ENCODE measurements around the gene RGL2.
"Not testable (repeated sequence)": the region's sequence is repeated elsewhere in the genome, so short reads cannot be mapped to it uniquely, and the experiment has no call there.

RGL2 gene

DNA sequence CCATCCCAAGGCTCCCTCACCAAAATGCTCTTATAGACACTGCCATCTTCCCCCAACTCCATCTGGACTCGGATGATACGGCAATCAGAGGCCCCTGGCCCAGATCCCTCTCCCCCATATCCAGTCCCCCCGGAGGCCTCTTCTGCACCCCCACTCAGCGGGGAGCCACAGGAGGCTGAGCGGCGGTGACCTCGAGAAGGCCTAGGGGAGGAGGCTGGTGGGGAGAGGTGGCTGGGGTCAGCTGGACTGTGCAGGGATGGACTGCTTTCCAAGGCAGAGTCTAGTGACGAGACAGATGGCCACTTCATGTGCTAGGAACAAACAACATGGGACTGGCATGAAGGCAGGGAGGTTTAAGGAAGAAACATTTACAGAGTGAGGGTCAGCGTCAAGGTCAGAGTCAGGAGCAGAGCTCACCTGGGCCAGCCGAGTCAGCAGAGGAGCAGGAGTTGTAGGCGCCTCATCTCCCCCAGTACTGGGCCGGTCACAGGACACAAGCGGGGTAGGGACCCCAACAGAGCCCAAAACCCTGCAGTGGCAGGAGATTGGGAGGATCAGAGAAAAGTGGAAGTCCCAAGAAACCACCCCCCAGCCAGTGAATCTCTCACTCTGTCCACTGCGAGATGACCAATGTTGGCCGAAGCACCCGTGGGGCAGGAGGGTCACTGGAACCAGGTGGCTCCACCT is 5.6 kb downstream of the RGL2 start:
- no peak overlapping the region for H3K4me3 ChIP-seq (ENCODE audit: low read length)
- no peak overlapping the region for H3K27ac ChIP-seq (ENCODE audit: low read length)
- H3K36me3 ChIP-seq (ENCODE audit: control insufficient read depth, insufficient read depth, low read length) = peaks cover 18% of the 10 kb centered on the region
- DNase-seq (ENCODE audit: low read depth, low spot score) = no peak
- H3K9me3 ChIP-seq (ENCODE audit: control insufficient read depth, insufficient read depth, low read length) = no peaks in the 10 kb centered on the region; the same call in 1 of the 2 replicates
- no CpG with 5 or more reads among the region's 16 CpGs for WGBS (ENCODE audit: insufficient coverage, insufficient read length)
- peaks cover 3% of the 10 kb centered on the region for H3K4me1 ChIP-seq (ENCODE audit: control insufficient read depth, insufficient read depth, low read length)
- H3K27me3 ChIP-seq (ENCODE audit: control insufficient read depth, insufficient read depth, low read length) = no peaks in the 10 kb centered on the region

DNA sequence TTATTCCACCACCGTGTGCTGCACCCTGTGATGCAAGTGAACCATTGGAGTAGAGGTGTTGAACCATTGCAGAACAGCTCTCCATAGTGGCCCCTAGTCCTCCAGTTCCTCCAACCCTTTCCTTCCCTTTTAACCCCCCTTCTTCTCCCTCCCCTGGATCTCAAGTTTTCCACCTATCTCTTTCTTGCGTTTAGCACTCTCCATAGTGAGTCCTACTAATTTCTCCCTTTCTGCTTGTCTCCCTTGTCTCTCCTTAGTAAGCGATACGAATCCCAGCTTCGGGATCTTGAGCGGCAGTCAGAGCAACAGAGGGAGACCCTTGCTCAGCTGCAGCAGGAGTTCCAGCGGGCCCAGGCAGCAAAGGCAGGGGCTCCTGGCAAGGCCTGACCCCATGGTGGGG is 8.3 kb downstream of the RGL2 start:
- Histone ChIP-seq H3K27me3 (ENCODE audit: control insufficient read depth, insufficient read depth, low read length) (no peaks in the 10 kb centered on the region), H3K9me3 (ENCODE audit: control insufficient read depth, insufficient read depth, low read length) (no peaks in the 10 kb centered on the region; the same call in 1 of the 2 replicates), H3K27ac (ENCODE audit: low read length) (no peak overlapping the region), H3K4me1 (ENCODE audit: control insufficient read depth, insufficient read depth, low read length) (no peaks in the 10 kb centered on the region; the same call in 1 of the 2 replicates), H3K36me3 (ENCODE audit: control insufficient read depth, insufficient read depth, low read length) (peaks cover 28% of the 10 kb centered on the region), H3K4me3 (ENCODE audit: low read length) (no peak overlapping the region; the same call in 1 of the 2 replicates)
- DNase-seq (ENCODE audit: low read depth, low spot score) = no peak
- no CpG with 5 or more reads among the region's 7 CpGs for WGBS (ENCODE audit: insufficient coverage, insufficient read length)

DNA sequence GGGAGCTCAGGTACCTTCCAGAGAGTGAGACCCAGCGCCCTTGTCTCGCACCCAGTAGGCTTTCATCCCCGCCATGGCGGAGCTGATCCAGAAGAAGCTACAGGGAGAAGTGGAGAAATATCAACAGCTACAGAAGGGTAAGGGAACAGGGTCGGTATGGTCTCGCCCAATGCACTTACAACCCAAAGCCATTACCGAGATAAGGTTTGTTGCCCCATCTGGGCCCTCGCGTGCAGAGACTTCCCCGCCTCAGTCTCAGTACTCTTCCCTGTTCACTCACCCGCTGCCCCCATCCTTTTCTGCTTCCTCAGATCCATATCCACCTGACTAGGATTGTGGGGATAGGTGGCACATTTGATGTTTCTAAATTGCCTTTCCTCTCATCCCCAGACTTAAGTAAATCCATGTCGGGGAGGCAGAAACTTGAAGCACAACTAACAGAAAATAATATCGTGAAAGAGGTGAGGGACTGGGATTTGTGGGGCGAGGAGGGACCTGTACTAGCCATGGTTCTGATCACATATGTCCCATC is 8.9 kb downstream of the RGL2 start:
- no peaks in the 10 kb centered on the region; the same call in 1 of the 2 replicates for H3K9me3 ChIP-seq (ENCODE audit: control insufficient read depth, insufficient read depth, low read length)
- peak overlapping the region; percentile 64 for H3K4me3 ChIP-seq (ENCODE audit: low read length)
- WGBS (ENCODE audit: insufficient coverage, insufficient read length) = no CpG with 5 or more reads among the region's 14 CpGs
- H3K36me3 ChIP-seq (ENCODE audit: control insufficient read depth, insufficient read depth, low read length) = peaks cover 28% of the 10 kb centered on the region
- no peak for DNase-seq (ENCODE audit: low read depth, low spot score)
- H3K27me3 ChIP-seq (ENCODE audit: control insufficient read depth, insufficient read depth, low read length) = no peaks in the 10 kb centered on the region
- H3K4me1 ChIP-seq (ENCODE audit: control insufficient read depth, insufficient read depth, low read length) = no peaks in the 10 kb centered on the region; the same call in 1 of the 2 replicates
- H3K27ac ChIP-seq (ENCODE audit: low read length) = no peak overlapping the region

DNA sequence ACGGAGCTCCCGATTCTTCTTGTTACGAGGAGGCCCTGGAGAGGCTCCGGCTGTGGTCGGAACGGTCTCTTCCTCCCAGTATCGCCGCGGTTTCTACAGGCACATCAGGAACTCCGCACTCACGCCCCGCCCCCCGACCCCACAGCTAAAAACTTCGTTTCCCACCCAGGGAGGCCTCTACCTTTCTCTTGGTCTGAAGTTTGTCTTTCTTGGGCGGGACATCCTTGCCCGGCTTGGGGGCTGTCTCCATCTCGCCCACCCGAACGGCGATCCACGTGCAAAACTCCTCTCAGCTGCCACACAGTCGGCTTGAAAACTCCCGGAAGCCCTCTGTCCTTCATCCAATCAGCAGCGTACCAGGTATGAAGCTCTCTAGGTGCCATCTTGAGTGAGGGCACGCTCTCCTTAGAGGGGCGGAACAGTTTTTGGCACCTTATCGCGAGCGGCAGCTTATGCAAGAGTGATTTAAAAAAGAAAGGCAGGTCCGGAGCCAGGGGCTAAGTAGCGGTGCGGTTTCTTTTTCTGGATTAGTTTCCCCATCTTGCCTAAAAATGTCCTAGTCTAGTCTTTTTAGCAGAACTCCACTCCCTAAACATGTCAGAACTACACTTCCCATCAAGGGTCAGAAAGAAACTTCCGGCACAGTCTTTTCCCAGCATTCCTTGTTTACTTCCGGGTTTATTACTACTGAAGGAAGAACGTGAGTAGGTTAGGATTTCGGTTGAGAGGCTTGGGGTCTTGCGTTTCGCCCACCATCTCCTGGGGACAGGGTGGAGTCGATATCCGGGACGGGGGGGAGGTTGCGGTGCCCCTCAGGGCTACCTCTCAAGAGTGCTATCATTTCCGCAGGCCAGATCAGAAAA is 9.6 kb downstream of the RGL2 start, which contains the start of the genes PFDN6 and WDR46:
TSS of gene PFDN6 (plus strand) at position 681 of the 863 bp plus-strand sequence. CDS start 256 bp downstream, outside the sequence.
TSS of gene WDR46 (minus strand) at position 319 of the 863 bp plus-strand sequence. CDS start at position 250, 69 bp downstream.
- Histone ChIP-seq H3K9me3 (ENCODE audit: control insufficient read depth, insufficient read depth, low read length) (no peaks in the 10 kb centered on the region; the same call in 1 of the 2 replicates), H3K36me3 (ENCODE audit: control insufficient read depth, insufficient read depth, low read length) (peaks cover 23% of the 10 kb centered on the region), H3K4me1 (ENCODE audit: control insufficient read depth, insufficient read depth, low read length) (no peaks in the 10 kb centered on the region; the same call in 1 of the 2 replicates), H3K27me3 (ENCODE audit: control insufficient read depth, insufficient read depth, low read length) (no peaks in the 10 kb centered on the region), H3K27ac (ENCODE audit: low read length) (no peak within 1 kb of the TSS), H3K4me3 (ENCODE audit: low read length) (peak within 1 kb of the TSS; percentile 64)
- no CpG with 5 or more reads among the region's 43 CpGs for WGBS (ENCODE audit: insufficient coverage, insufficient read length)
- no peak for DNase-seq (ENCODE audit: low read depth, low spot score)

DNA sequence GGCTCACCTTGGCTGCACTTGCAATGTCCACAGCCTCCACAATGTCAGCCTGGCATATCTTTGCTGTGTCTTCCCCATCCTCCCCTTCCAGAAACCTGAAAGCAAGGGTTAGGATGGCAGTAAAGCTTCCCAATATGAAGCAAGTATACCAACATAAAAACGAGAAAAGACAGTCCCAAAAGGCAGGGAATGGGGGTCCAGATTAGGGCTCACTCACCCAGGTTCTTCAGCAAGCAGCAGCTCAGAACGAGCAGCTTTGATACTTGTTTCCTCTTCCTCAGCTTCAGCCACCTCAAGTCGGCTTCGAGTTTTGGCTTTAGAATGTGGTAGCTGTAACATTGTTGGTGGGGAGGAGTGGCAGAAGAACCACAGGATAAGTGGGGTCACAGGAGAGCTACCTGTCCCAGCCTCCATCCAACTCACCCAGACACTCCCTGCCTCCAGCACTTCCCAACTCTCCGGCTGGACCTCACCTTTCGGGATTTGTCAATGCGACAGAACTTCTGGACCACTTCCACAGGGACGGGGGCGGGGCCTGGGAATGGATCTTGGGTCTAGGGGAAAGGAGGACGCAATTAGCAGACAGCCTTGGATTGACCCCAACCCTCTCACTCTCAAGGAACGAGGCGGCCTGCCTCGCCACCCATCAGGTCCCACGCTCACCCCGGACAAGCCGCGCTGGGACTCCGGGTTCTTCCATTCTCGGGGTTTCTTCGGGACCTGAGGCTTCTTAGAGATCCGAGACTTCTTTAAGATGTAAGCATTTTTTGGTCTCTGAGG is 10.4 kb downstream of the RGL2 start:
- DNase-seq (ENCODE audit: low read depth, low spot score) = no peak
- H3K4me1 ChIP-seq (ENCODE audit: control insufficient read depth, insufficient read depth, low read length) = no peaks in the 10 kb centered on the region; the same call in 1 of the 2 replicates
- H3K4me3 ChIP-seq (ENCODE audit: low read length) = peak overlapping the region; percentile 64; the same call in 1 of the 2 replicates
- WGBS (ENCODE audit: insufficient coverage, insufficient read length) = no CpG with 5 or more reads among the region's 21 CpGs
- no peaks in the 10 kb centered on the region for H3K27me3 ChIP-seq (ENCODE audit: control insufficient read depth, insufficient read depth, low read length)
- H3K27ac ChIP-seq (ENCODE audit: low read length) = no peak overlapping the region
- peaks cover 23% of the 10 kb centered on the region for H3K36me3 ChIP-seq (ENCODE audit: control insufficient read depth, insufficient read depth, low read length)
- no peaks in the 10 kb centered on the region; the same call in 1 of the 2 replicates for H3K9me3 ChIP-seq (ENCODE audit: control insufficient read depth, insufficient read depth, low read length)

DNA sequence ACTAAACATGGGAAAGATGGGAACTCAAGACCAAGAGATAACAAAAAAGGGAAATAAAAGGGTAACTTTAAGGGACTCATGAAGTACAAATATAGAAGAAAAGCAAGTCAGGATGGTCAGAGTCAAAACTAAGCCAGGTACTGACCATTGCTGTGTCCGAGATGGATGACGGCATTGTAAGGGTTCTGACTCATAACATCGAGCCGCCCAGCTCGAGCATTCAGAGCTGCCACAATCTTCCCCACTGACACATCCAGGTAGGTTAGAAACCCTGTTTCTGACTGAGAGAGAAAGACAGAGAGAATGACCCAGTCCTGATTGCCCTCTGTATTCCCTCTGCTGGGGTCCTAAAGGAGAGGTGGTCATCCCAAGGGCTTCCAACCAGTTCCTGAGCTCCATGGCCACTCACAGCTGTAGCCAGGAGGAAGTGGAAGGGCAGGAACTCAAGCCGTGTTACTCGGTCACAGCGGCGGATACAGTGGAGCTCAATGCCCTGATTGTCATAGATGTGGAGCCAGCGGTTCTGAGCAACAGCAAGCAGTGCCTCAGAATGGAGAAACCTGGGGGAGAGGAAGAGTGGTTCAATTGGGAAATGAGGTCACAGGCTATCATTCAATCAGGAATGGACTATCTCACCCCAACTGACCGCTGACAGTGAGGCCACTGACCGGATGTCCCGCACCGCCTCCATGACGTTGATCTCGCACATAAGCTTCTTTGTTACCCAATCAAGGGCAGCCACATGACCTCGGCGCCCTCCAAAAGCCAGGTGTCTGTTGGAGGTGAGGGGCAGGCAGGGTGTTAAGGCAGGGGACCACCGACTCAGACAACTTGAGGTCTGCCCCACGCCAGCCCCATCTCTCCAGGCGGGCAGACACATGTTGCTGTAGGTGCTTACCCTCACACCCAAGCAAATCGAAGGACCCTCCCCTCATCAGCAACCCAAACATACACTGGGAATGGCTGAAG is 11.5 kb downstream of the RGL2 start:
- Histone ChIP-seq H3K4me3 (ENCODE audit: low read length) (no peak overlapping the region), H3K27ac (ENCODE audit: low read length) (no peak overlapping the region), H3K36me3 (ENCODE audit: control insufficient read depth, insufficient read depth, low read length) (peaks cover 18% of the 10 kb centered on the region), H3K9me3 (ENCODE audit: control insufficient read depth, insufficient read depth, low read length) (no peaks in the 10 kb centered on the region; the same call in 1 of the 2 replicates), H3K4me1 (ENCODE audit: control insufficient read depth, insufficient read depth, low read length) (no peaks in the 10 kb centered on the region; the same call in 1 of the 2 replicates), H3K27me3 (ENCODE audit: control insufficient read depth, insufficient read depth, low read length) (no peaks in the 10 kb centered on the region)
- DNase-seq (ENCODE audit: low read depth, low spot score) = no peak
- WGBS (ENCODE audit: insufficient coverage, insufficient read length) = no CpG with 5 or more reads among the region's 22 CpGs

DNA sequence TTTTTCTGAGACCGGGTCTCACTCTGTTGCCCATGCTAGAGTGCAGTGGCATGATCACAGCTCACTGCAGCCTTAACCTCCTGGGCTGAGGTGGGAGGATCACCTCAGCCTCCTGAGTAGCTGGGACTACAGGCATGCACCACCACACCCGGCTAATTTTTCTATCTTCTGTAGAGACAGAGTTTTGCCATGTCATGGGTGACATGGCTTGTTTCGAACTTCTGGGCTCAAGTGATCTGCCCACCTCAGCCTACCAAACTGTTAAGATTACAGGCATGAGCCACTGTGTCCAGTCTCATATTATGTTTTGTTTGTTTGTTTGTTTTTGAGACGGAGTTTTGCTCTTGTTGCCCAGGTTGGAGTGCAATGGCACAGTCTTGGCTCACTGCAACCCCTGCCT is 13.5 kb downstream of the RGL2 start:
- not testable (repeated sequence) for H3K27me3 ChIP-seq (ENCODE audit: control insufficient read depth, insufficient read depth, low read length); H3K4me1 ChIP-seq (ENCODE audit: control insufficient read depth, insufficient read depth, low read length); DNase-seq (ENCODE audit: low read depth, low spot score); H3K4me3 ChIP-seq (ENCODE audit: low read length); H3K9me3 ChIP-seq (ENCODE audit: control insufficient read depth, insufficient read depth, low read length); H3K27ac ChIP-seq (ENCODE audit: low read length)
- no CpG with 5 or more reads among the region's 4 CpGs for WGBS (ENCODE audit: insufficient coverage, insufficient read length)
- H3K36me3 ChIP-seq (ENCODE audit: control insufficient read depth, insufficient read depth, low read length) = peaks cover 12% of the 10 kb centered on the region

DNA sequence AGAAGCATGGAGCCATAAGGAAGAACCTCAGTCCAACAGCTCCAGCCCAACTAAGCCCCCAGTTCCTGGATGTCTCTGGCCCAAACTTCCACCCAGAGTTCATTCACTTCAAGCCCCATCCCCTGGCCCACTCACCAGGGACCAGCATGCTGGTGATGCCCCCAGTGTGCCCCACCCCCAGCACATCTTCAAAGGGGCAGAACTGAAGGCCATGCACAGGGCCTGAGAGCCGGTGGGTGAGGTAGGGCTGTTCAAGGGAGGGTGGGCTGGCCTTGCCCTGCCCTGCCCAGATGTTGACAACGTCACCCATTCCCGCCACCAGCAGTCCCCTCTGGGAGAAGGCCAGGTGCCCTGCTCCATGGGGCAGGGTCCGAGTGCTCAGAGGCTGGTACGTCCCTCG is 18.2 kb downstream of the RGL2 start:
- H3K4me1 ChIP-seq (ENCODE audit: control insufficient read depth, insufficient read depth, low read length) = peaks cover 1% of the 10 kb centered on the region; the same call in 1 of the 2 replicates
- H3K27me3 ChIP-seq (ENCODE audit: control insufficient read depth, insufficient read depth, low read length) = no peaks in the 10 kb centered on the region
- no peak overlapping the region for H3K27ac ChIP-seq (ENCODE audit: low read length)
- DNase-seq (ENCODE audit: low read depth, low spot score) = no peak
- no peaks in the 10 kb centered on the region for H3K9me3 ChIP-seq (ENCODE audit: control insufficient read depth, insufficient read depth, low read length)
- WGBS (ENCODE audit: insufficient coverage, insufficient read length) = no CpG with 5 or more reads among the region's 6 CpGs
- H3K36me3 ChIP-seq (ENCODE audit: control insufficient read depth, insufficient read depth, low read length) = peaks cover 20% of the 10 kb centered on the region
- H3K4me3 ChIP-seq (ENCODE audit: low read length) = no peak overlapping the region

DNA sequence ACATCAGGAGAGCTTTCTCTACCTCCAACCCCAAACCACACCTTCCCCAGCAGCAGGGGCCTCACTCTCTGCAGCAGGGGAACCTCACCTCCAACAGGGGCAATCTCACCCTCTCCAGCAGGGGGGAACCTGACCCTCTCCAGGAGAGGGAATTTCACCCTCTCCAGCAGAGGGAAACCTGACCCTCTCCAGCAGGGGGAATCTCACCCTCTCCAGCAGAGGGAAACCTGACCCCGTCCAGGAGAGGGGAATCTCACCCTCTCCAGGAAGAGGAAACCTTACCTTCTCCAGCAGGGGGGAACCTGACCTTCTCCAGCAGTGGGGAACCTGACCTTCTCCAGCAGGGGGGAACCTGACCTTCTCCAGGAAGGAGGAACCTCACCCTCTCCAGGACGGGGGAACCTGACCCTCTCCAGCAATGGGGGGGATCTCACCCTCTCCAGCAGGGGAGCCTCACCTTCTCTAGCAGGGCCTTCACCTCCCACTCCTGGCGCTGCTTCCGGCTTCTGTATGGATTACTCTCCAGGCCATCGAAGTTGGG is 18.7 kb downstream of the RGL2 start:
- no CpG with 5 or more reads among the region's 5 CpGs for WGBS (ENCODE audit: insufficient coverage, insufficient read length)
- H3K36me3 ChIP-seq (ENCODE audit: control insufficient read depth, insufficient read depth, low read length) = peaks cover 20% of the 10 kb centered on the region
- H3K27me3 ChIP-seq (ENCODE audit: control insufficient read depth, insufficient read depth, low read length) = no peaks in the 10 kb centered on the region
- H3K4me3 ChIP-seq (ENCODE audit: low read length) = no peak overlapping the region
- H3K9me3 ChIP-seq (ENCODE audit: control insufficient read depth, insufficient read depth, low read length) = no peaks in the 10 kb centered on the region
- no peak overlapping the region for H3K27ac ChIP-seq (ENCODE audit: low read length)
- no peak for DNase-seq (ENCODE audit: low read depth, low spot score)
- H3K4me1 ChIP-seq (ENCODE audit: control insufficient read depth, insufficient read depth, low read length) = peaks cover 1% of the 10 kb centered on the region; the same call in 1 of the 2 replicates
